ENCODE data around the gene MYH14.

DNA sequence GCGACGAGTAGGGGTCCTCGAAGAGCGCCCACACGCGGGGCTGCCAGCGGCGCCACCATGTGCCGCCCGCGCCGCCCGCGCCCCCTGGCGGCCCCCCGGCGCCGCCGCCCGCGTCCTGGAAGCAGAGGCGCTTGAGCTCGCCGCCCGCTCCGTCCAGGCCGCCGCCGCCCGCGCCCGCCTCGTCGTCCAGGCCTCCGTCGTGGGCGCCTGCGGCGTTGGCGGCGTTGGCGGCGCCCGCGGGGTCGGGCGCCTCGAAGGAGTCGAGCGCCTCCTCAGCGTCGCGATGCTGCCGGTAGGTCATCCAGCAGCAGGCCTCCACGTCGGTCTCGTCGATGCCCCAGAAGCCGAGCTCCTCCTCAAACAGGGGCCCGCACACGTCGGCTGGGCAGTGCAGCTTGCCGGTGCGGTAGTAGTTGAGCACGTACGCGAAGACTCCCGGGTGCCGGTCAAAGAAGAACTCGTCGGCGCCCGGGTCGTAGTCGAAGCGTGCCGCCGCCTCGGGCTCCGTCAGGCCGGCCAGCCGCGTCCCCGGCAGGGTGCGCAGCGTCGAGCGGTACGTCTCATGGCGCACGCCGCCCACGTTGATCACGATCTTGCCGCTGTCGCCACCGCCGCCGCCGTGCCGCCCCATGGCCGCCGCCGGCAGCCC is 124.9 kb downstream of the MYH14 start:
- TF ChIP-seq, protein P1, sequence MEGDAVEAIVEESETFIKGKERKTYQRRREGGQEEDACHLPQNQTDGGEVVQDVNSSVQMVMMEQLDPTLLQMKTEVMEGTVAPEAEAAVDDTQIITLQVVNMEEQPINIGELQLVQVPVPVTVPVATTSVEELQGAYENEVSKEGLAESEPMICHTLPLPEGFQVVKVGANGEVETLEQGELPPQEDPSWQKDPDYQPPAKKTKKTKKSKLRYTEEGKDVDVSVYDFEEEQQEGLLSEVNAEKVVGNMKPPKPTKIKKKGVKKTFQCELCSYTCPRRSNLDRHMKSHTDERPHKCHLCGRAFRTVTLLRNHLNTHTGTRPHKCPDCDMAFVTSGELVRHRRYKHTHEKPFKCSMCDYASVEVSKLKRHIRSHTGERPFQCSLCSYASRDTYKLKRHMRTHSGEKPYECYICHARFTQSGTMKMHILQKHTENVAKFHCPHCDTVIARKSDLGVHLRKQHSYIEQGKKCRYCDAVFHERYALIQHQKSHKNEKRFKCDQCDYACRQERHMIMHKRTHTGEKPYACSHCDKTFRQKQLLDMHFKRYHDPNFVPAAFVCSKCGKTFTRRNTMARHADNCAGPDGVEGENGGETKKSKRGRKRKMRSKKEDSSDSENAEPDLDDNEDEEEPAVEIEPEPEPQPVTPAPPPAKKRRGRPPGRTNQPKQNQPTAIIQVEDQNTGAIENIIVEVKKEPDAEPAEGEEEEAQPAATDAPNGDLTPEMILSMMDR (IDR thresholded peaks at IDR 0.05): peak; percentile 10 to 50 (median 36)
- TF ChIP-seq POLR2AphosphoS5 (IDR thresholded peaks at IDR 0.05) (no peak), EP300 (IDR thresholded peaks at IDR 0.05) (no peak)
